Measurements from ENCODE around the gene MVP. TPM values are rescaled to one million over a fixed set of nuclear protein-coding genes. Genes with fewer than 3 reads are reported as not detected.

The MVP gene
- total RNA-seq, 6 experiments from 2014 or later, result 37.4 to 112 (median 77.8) TPM

GRCh38 chr16:29842732-29843346, 22.6 kb downstream of the MVP start:
- WGBS (ENCODE audit: insufficient coverage, low coverage, low lambda C conversion rate, missing lambda C conversion rate), result 92% methylated on average over 2 of the region's 9 CpGs
- DNase-seq (no peak), ATAC-seq (no peak)
- intact Hi-C loops (cut with DNase I), result no loop called here
- H3K9me3 ChIP-seq, result no peaks in the 10 kb centered on the region
- no peaks in the 10 kb centered on the region for H3K27me3 ChIP-seq
- TF ChIP-seq CTCF (IDR thresholded peaks at IDR 0.05), result peak in 1 of 4 donors; percentile 7
- TF ChIP-seq POLR2A (IDR thresholded peaks at IDR 0.05), result no peak
- H3K4me1 ChIP-seq, result no peaks in the 10 kb centered on the region
- peaks cover 0 to 58% (median 18%) of the 10 kb centered on the region in 4 donors for H3K36me3 ChIP-seq
- H3K27ac ChIP-seq, result no peak overlapping the region
- H3K4me3 ChIP-seq, result no peak overlapping the region

- no peaks in the 10 kb centered on the region for H3K4me1 ChIP-seq
- intact Hi-C loops (cut with DNase I), result no loop called here
- H3K27me3 ChIP-seq, result no peaks in the 10 kb centered on the region
- H3K27ac ChIP-seq, result no peak overlapping the region
- TF ChIP-seq POLR2A (IDR thresholded peaks at IDR 0.05) (no peak), CTCF (IDR thresholded peaks at IDR 0.05) (no peak)
- DNase-seq (no peak), ATAC-seq (no peak)
- peaks cover 0 to 50% (median 15%) of the 10 kb centered on the region in 4 donors for H3K36me3 ChIP-seq
- H3K9me3 ChIP-seq, result no peaks in the 10 kb centered on the region
- 71% methylated on average over 1 of the region's 8 CpGs for WGBS (ENCODE audit: insufficient coverage, low coverage, low lambda C conversion rate, missing lambda C conversion rate)
- no peak overlapping the region for H3K4me3 ChIP-seq
Observed at GRCh38 chr16:29843931-29844330, 23.7 kb downstream of the MVP start.

- DNase-seq, result no peak
- Histone ChIP-seq H3K36me3 (peaks cover 0 to 45% (median 13%) of the 10 kb centered on the region in 4 donors), H3K4me3 (no peak overlapping the region), H3K27ac (no peak overlapping the region), H3K4me1 (no peaks in the 10 kb centered on the region), H3K27me3 (no peaks in the 10 kb centered on the region), H3K9me3 (no peaks in the 10 kb centered on the region)
- 0% methylated on average over 1 of the region's 28 CpGs for WGBS (ENCODE audit: insufficient coverage, low coverage, low lambda C conversion rate, missing lambda C conversion rate)
- intact Hi-C loops (cut with DNase I), result loop anchor here in 1 of 2 donors (5.0 kb wide), 1 partner anchor 32 kb away; the partner anchor contains the start of gene PRRT2
- no peak for ATAC-seq
- TF ChIP-seq POLR2A (IDR thresholded peaks at IDR 0.05), result no peak
- no peak for TF ChIP-seq CTCF (IDR thresholded peaks at IDR 0.05)
Observed at GRCh38 chr16:29844575-29845331, 24.5 kb downstream of the MVP start.

- no peaks in the 10 kb centered on the region for H3K9me3 ChIP-seq
- H3K27ac ChIP-seq, result no peak overlapping the region
- no peak for DNase-seq
- TF ChIP-seq POLR2A (IDR thresholded peaks at IDR 0.05) (no peak), CTCF (IDR thresholded peaks at IDR 0.05) (no peak)
- no peak overlapping the region for H3K4me3 ChIP-seq
- 88% methylated on average over 9 of the region's 18 CpGs for WGBS (ENCODE audit: insufficient coverage, low coverage, low lambda C conversion rate, missing lambda C conversion rate)
- H3K4me1 ChIP-seq, result no peaks in the 10 kb centered on the region
- H3K27me3 ChIP-seq, result no peaks in the 10 kb centered on the region
- no peak for ATAC-seq
- H3K36me3 ChIP-seq, result peaks cover 0 to 37% (median 13%) of the 10 kb centered on the region in 4 donors
- intact Hi-C loops (cut with DNase I), result loop anchor here in 1 of 2 donors (5.0 kb wide), 1 partner anchor 33 kb away; the partner anchor contains the start of gene PRRT2
Observed at GRCh38 chr16:29845656-29846055, 25.4 kb downstream of the MVP start.
